Neural cell (in vitro differentiated cells): ENCODE measurements around the gene WDR73. TPM values are rescaled to one million over a fixed set of nuclear protein-coding genes. Genes with fewer than 3 reads are reported as not detected.

Experiments
- H2AFZ ChIP-seq: fragments of 200-600, 300-800 bp; sonication (generic), shearing (Covaris generic); 2 replicates; pipeline ENCODE4 v1.6.0; 2014; ENCODE audit warnings: low read depth, mild to moderate bottlenecking, antibody characterized with exemption, low read length, moderate library complexity
- H3F3A ChIP-seq: fragments of 200-600 bp; shearing (Covaris generic); 2 replicates; pipeline ENCODE4 v1.6.1; 2016; ENCODE audit warnings: mild to moderate bottlenecking, moderate library complexity, mixed read lengths, antibody characterized with exemption, low read length; ENCODE audit not compliant: insufficient read depth, poor library complexity, severe bottlenecking
- H3K27ac ChIP-seq: fragments of 200-600, 300-800 bp; sonication (generic), shearing (Covaris generic); 2 replicates; pipeline ENCODE4 v1.5.1; 2014; ENCODE audit warnings: mild to moderate bottlenecking, low read length, moderate library complexity
- H3K27me3 ChIP-seq: fragments of 300-800, 200-600 bp; sonication (generic), shearing (Covaris generic); 2 replicates; pipeline ENCODE4 v1.6.0; 2014; ENCODE audit warnings: mild to moderate bottlenecking, low read depth, low read length, moderate library complexity; ENCODE audit not compliant: insufficient read depth
- H3K36me3 ChIP-seq: fragments of 300-800, 200-600 bp; sonication (generic), shearing (Covaris generic); 2 replicates; pipeline ENCODE4 v1.5.1; 2014; ENCODE audit warnings: mild to moderate bottlenecking, antibody characterized with exemption, low read length, moderate library complexity; ENCODE audit not compliant: insufficient read depth
- H3K4me2 ChIP-seq: fragments of 300-800, 200-600 bp; sonication (generic), shearing (Covaris generic); 2 replicates; pipeline ENCODE4 v1.6.0; 2014; ENCODE audit warnings: mild to moderate bottlenecking, low read length
- H3K4me3 ChIP-seq: fragments of 300-800, 200-600 bp; sonication (generic), shearing (Covaris generic); 2 replicates; pipeline ENCODE4 v1.5.1; 2014; ENCODE audit warnings: mild to moderate bottlenecking, low read length, moderate library complexity
- H3K79me2 ChIP-seq: fragments of 200-600 bp; shearing (Covaris generic); replicated peaks from 2 replicates; pipeline ENCODE4 v1.6.0; 2014; ENCODE audit warnings: mild to moderate bottlenecking, low read length, moderate library complexity; ENCODE audit not compliant: insufficient read depth
- H3K9ac ChIP-seq: fragments of 300-800, 200-600 bp; sonication (generic), shearing (Covaris generic); 2 replicates; pipeline ENCODE4 v1.6.1; 2016; ENCODE audit warnings: mild to moderate bottlenecking, low read length, mixed read lengths
- H3K9me2 ChIP-seq: fragments of 200-600 bp; shearing (Covaris generic); 2 replicates; pipeline ENCODE4 v1.6.1; 2016; ENCODE audit warnings: mild to moderate bottlenecking, low read length, mixed read lengths; ENCODE audit not compliant: insufficient read depth
- H3K9me3 ChIP-seq: fragments of 200-600, 300-800 bp; sonication (generic), shearing (Covaris generic); 2 replicates; pipeline ENCODE4 v1.6.1; 2016; ENCODE audit warnings: mild to moderate bottlenecking, mixed run types, low read length, moderate library complexity, mixed read lengths
- H4K20me1 ChIP-seq: fragments of 200-600 bp; shearing (Covaris generic); 2 replicates; pipeline ENCODE4 v1.6.1; 2016; ENCODE audit warnings: mild to moderate bottlenecking, mixed run types; ENCODE audit not compliant: insufficient read depth
- CTCF ChIP-seq: fragments of 450-650 bp; IDR thresholded peaks from 2 replicates; pipeline ENCODE4 v1.5.1; 2014; ENCODE audit warnings: antibody characterized with exemption, mild to moderate bottlenecking, moderate library complexity; ENCODE audit not compliant: poor library complexity, severe bottlenecking
- EP300 ChIP-seq: fragments of 450-650 bp; conservative IDR thresholded peaks from 2 replicates; pipeline ENCODE4 v1.6.1; 2014; ENCODE audit warnings: antibody characterized with exemption, mild to moderate bottlenecking, moderate library complexity; ENCODE audit not compliant: poor library complexity, severe bottlenecking
- EZH2 ChIP-seq: fragments of 200-600, 300-800 bp; shearing (Covaris generic), sonication (generic); IDR thresholded peaks from 2 replicates; pipeline ENCODE4 v1.6.1; 2014; ENCODE audit warnings: antibody characterized with exemption, low read length, borderline replicate concordance, mild to moderate bottlenecking; ENCODE audit not compliant: insufficient read depth, poor library complexity, severe bottlenecking
- MXI1 ChIP-seq: fragments of 450-650 bp; conservative IDR thresholded peaks from 2 replicates; pipeline ENCODE4 v1.6.1; 2014; ENCODE audit warnings: antibody characterized with exemption, mild to moderate bottlenecking; ENCODE audit not compliant: poor library complexity, severe bottlenecking
- POLR2AphosphoS5 ChIP-seq: IDR thresholded peaks from 2 replicates; pipeline ENCODE4 v1.6.1; 2012
- RAD21 ChIP-seq: fragments of 450-650 bp; conservative IDR thresholded peaks from 2 replicates; pipeline ENCODE4 v1.6.1; 2014; ENCODE audit warnings: antibody characterized with exemption, mild to moderate bottlenecking, moderate library complexity
- REST ChIP-seq: IDR thresholded peaks from 2 replicates; pipeline ENCODE4 v1.6.1; 2012; ENCODE audit warnings: borderline replicate concordance
- SMC3 ChIP-seq: fragments of 450-650 bp; conservative IDR thresholded peaks from 2 replicates; pipeline ENCODE4 v1.6.1; 2014; ENCODE audit warnings: antibody characterized with exemption, mild to moderate bottlenecking, moderate library complexity; ENCODE audit not compliant: poor library complexity
- TAF1 ChIP-seq: IDR thresholded peaks from 2 replicates; pipeline ENCODE4 v1.6.1; 2012; ENCODE audit warnings: low read depth
- polyA plus RNA-seq: library from polyadenylated mRNA; depleted of rRNA; stranded (reverse); fragments of >200 nt; gene quantifications from 2 replicates; pipeline ENCODE4 v1.2.3, GENCODE V29; 2014

The WDR73 gene
- polyA plus RNA-seq, 1 donor from 2014 or later, result 75.4 TPM

- no peak overlapping the region for H3K4me3 ChIP-seq
- TF ChIP-seq CTCF, result no peak
- TF ChIP-seq REST, result no peak
- TF ChIP-seq SMC3, result no peak
- TF ChIP-seq POLR2AphosphoS5, result no peak
- no peak for TF ChIP-seq RAD21
- no peak for TF ChIP-seq EZH2
- TF ChIP-seq EP300, result no peak
- no peak for TF ChIP-seq MXI1
- no peak for TF ChIP-seq TAF1
- H3K79me2 ChIP-seq, result peaks cover 65% of the 10 kb centered on the region
- H3K27me3 ChIP-seq, result no peaks in the 10 kb centered on the region
- no peaks in the 10 kb centered on the region for H4K20me1 ChIP-seq
- H3K27ac ChIP-seq, result no peak overlapping the region
- no peaks in the 10 kb centered on the region for H3F3A ChIP-seq
- no peak overlapping the region for H3K4me2 ChIP-seq
- H2AFZ ChIP-seq, result no peak overlapping the region
- H3K9ac ChIP-seq, result no peak overlapping the region
- no peaks in the 10 kb centered on the region for H3K36me3 ChIP-seq
- no peaks in the 10 kb centered on the region for H3K9me3 ChIP-seq
- H3K9me2 ChIP-seq, result no peaks in the 10 kb centered on the region
Measured at GRCh38 chr15:84702961-84703482, 48.9 kb upstream of the WDR73 start.

DNA sequence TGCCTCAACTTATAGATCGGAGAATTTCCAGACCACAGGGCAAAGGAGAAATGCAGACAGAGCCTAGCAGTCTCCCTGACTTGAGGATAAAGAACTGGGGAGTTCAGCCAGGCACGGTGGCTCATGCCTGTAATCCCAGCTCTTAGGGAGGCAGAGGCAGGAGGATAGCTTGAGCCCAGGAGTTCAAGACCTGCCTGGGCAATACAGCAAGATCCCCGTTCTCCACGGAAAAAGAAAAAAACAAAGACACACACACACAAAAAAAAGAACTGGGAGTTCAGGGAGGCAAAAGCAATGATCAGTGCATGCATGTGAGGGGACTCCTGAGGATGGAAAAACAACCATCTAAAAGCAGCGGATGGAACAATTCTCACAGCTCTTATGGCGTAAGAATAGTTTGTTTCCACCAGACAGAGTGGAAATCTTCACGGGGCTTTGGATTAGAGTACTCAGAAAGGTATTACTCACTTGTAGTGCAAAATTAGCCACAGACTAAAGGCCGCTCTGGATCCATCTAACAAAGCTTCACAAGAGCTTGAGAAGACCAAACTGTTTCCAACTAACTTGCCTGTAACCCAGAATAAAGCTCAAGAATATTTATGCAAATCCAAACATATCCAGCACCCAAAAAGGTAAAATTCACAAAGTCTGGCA lies 45.6 kb upstream of the WDR73 start:
- H3K27ac ChIP-seq, result no peak overlapping the region
- TF ChIP-seq MXI1 (no peak), SMC3 (no peak), EZH2 (no peak), EP300 (no peak), TAF1 (no peak), REST (no peak), POLR2AphosphoS5 (no peak), CTCF (no peak), RAD21 (no peak)
- no peak overlapping the region for H3K4me2 ChIP-seq
- H3K9me2 ChIP-seq, result no peaks in the 10 kb centered on the region
- no peaks in the 10 kb centered on the region for H3K36me3 ChIP-seq
- no peaks in the 10 kb centered on the region for H3K9me3 ChIP-seq
- no peak overlapping the region for H3K9ac ChIP-seq
- H2AFZ ChIP-seq, result no peak overlapping the region
- H3F3A ChIP-seq, result no peaks in the 10 kb centered on the region
- peaks cover 71% of the 10 kb centered on the region for H3K79me2 ChIP-seq
- no peak overlapping the region for H3K4me3 ChIP-seq
- no peaks in the 10 kb centered on the region for H4K20me1 ChIP-seq
- H3K27me3 ChIP-seq, result no peaks in the 10 kb centered on the region
